Smooth muscle cell (in vitro differentiated cells): ENCODE results near the gene RPL11. TPM values are rescaled to one million over a fixed set of nuclear protein-coding genes. Genes with fewer than 3 reads are reported as not detected.
A peak's percentile ranks its signal among the peaks of the same experiment; 100 is the strongest.

Source experiments
- DNase-seq: peaks from one replicate; lab custom pipeline; 2025; ENCODE audit not compliant: unreplicated experiment; lab: John Stamatoyannopoulos, UW
- H2AFZ ChIP-seq: fragments of 200-600 bp; sonication (generic); 2 replicates; pipeline ENCODE4 v1.6.0; 2016; ENCODE audit warnings: antibody characterized with exemption, low read depth, mild to moderate bottlenecking
- H3F3A ChIP-seq: fragments of 200-600 bp; sonication (generic); 2 replicates; pipeline ENCODE4 v1.6.0; 2017; ENCODE audit warnings: antibody characterized with exemption, low read depth
- H3K27ac ChIP-seq: fragments of 200-600 bp; sonication (generic); 2 replicates; pipeline ENCODE4 v1.5.1; 2016; ENCODE audit warnings: low read depth, mild to moderate bottlenecking
- H3K27me3 ChIP-seq: fragments of 200-600 bp; sonication (generic); 2 replicates; pipeline ENCODE4 v1.6.1; 2016; ENCODE audit warnings: low read depth, mild to moderate bottlenecking
- H3K36me3 ChIP-seq: fragments of 200-600 bp; sonication (generic); 2 replicates; pipeline ENCODE4 v1.5.1; 2016; ENCODE audit warnings: low read depth
- H3K4me1 ChIP-seq: fragments of 200-600 bp; sonication (generic); 2 replicates; pipeline ENCODE4 v1.5.1; 2016; ENCODE audit warnings: low read depth
- H3K4me2 ChIP-seq: fragments of 200-600 bp; sonication (generic); 2 replicates; pipeline ENCODE4 v1.6.0; 2016; ENCODE audit warnings: mild to moderate bottlenecking
- H3K4me3 ChIP-seq: fragments of 200-600 bp; sonication (generic); 2 replicates; pipeline ENCODE4 v1.5.1; 2016; ENCODE audit warnings: mild to moderate bottlenecking
- H3K79me2 ChIP-seq: fragments of 200-600 bp; sonication (generic); 2 replicates; pipeline ENCODE4 v1.6.0; 2016; ENCODE audit warnings: low read depth, mild to moderate bottlenecking
- H3K9ac ChIP-seq: fragments of 200-600 bp; sonication (generic); 2 replicates; pipeline ENCODE4 v1.6.0; 2016; ENCODE audit warnings: low read depth
- H3K9me3 ChIP-seq: fragments of 200-600 bp; sonication (generic); replicated peaks from 2 replicates; pipeline ENCODE4 v1.5.1; 2016; ENCODE audit warnings: low read depth
- H4K20me1 ChIP-seq: fragments of 200-600 bp; sonication (generic); 2 replicates; pipeline ENCODE4 v1.6.0; 2016; ENCODE audit warnings: low read depth
- CTCF ChIP-seq: fragments of 200-600 bp; sonication (generic); IDR thresholded peaks from 2 replicates; pipeline ENCODE4 v1.5.1; 2017; ENCODE audit warnings: borderline replicate concordance, mild to moderate bottlenecking, antibody characterized with exemption; ENCODE audit not compliant: insufficient read depth, poor library complexity, severe bottlenecking
- WGBS: methylation state at CpG from one replicate; pipeline ENCODE4 v1.1.7; 2016; ENCODE audit warnings: low lambda C conversion rate; 5-methylcytosine and 5-hydroxymethylcytosine counted together
- polyA plus RNA-seq: library from polyadenylated mRNA; unstranded; fragments of >200 nt; fragmentation: Nextera tagmentation; extraction: Ambion mirVana; gene quantifications from 2 replicates; pipeline ENCODE4 v1.2.1, GENCODE V29; 2016
- total RNA-seq: library from RNA; depleted of rRNA; stranded (reverse); fragments of >200 nt; gene quantifications from 2 replicates; pipeline ENCODE4 v1.2.3, GENCODE V29; 2014

The RPL11 gene
- total and polyA plus RNA-seq, 2 experiments from 2014 or later: 528 to 899 TPM

- no peaks in the 10 kb centered on the region for H3K27me3 ChIP-seq
- no peak overlapping the region for H2AFZ ChIP-seq
- H3K9me3 ChIP-seq: no peaks in the 10 kb centered on the region
- DNase-seq: no peak
- no peak overlapping the region for H3K4me3 ChIP-seq
- no peaks in the 10 kb centered on the region for H3K79me2 ChIP-seq
- no peak overlapping the region for H3K4me2 ChIP-seq
- no peaks in the 10 kb centered on the region for H3K4me1 ChIP-seq
- H3K27ac ChIP-seq: no peak overlapping the region
- no peaks in the 10 kb centered on the region for H4K20me1 ChIP-seq
- H3F3A ChIP-seq: no peaks in the 10 kb centered on the region
- 86% methylated on average over 9 of the region's 9 CpGs for WGBS
- TF ChIP-seq CTCF: no peak
- no peaks in the 10 kb centered on the region for H3K36me3 ChIP-seq
- H3K9ac ChIP-seq: no peak overlapping the region
Measured at GRCh38 chr1:23660671-23661070, 30.9 kb upstream of the RPL11 start.

DNA sequence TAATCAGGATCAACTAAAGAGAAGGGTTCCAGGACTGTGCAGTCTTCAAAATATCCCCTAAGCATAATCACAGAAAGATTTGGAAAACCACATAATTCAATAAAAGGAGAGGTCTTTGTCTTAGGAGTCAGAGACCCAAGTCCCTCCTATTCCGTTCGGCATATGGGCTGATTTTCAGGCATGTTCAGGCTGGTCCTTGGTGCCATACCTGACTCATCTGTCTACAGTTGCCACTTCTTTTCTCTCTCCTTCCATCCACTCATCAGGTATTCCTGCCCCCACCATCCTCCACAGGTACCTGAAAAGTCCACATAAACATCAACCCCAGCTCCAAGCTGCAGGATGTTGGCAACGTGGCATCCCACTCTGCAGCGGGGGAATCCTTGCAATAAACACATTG lies 29.7 kb upstream of the RPL11 start:
- no peak overlapping the region for H3K4me3 ChIP-seq
- 83% methylated on average over 4 of the region's 4 CpGs for WGBS
- no peaks in the 10 kb centered on the region for H3K79me2 ChIP-seq
- H2AFZ ChIP-seq: no peak overlapping the region
- H4K20me1 ChIP-seq: no peaks in the 10 kb centered on the region
- no peak overlapping the region for H3K27ac ChIP-seq
- no peaks in the 10 kb centered on the region for H3K9me3 ChIP-seq
- no peaks in the 10 kb centered on the region for H3F3A ChIP-seq
- H3K27me3 ChIP-seq: no peaks in the 10 kb centered on the region
- H3K4me1 ChIP-seq: no peaks in the 10 kb centered on the region
- no peak overlapping the region for H3K4me2 ChIP-seq
- TF ChIP-seq CTCF: no peak
- DNase-seq: no peak
- H3K36me3 ChIP-seq: no peaks in the 10 kb centered on the region
- H3K9ac ChIP-seq: no peak overlapping the region

- H3K9me3 ChIP-seq: no peaks in the 10 kb centered on the region
- 52% methylated on average over 11 of the region's 11 CpGs for WGBS
- no peak overlapping the region for H3K27ac ChIP-seq
- no peaks in the 10 kb centered on the region for H3K4me1 ChIP-seq
- H3K4me3 ChIP-seq: no peak overlapping the region
- no peak overlapping the region for H3K9ac ChIP-seq
- H3K79me2 ChIP-seq: no peaks in the 10 kb centered on the region
- H3K36me3 ChIP-seq: no peaks in the 10 kb centered on the region
- no peak for DNase-seq
- H3K27me3 ChIP-seq: no peaks in the 10 kb centered on the region
- no peaks in the 10 kb centered on the region for H4K20me1 ChIP-seq
- H3F3A ChIP-seq: no peaks in the 10 kb centered on the region
- no peak overlapping the region for H2AFZ ChIP-seq
- peak; percentile 39 for TF ChIP-seq CTCF
- no peak overlapping the region for H3K4me2 ChIP-seq
Measured at GRCh38 chr1:23664837-23665795, 26.5 kb upstream of the RPL11 start.

DNA sequence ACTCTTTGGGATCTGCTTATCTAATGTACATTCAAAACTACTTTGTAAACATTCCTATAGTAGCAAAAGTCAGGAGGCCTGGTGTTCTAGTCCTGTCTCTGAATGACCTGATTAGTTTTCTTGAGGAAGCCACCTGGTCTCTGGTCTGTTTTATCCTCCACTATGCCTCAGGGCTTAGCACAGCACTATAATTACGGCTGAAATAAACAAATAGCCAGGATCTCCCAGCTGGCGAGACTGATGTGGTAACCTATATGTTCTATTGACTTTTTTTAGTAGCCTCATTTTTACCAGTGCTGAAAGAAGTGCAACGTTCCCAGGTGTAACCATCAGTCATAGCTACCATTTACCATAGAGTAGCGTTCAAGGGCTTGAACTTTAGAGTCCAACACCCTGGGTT lies 24.2 kb upstream of the RPL11 start:
- Histone ChIP-seq H3K79me2 (no peaks in the 10 kb centered on the region), H3K9ac (no peak overlapping the region), H3K27ac (no peak overlapping the region), H3K36me3 (no peaks in the 10 kb centered on the region), H3K9me3 (no peaks in the 10 kb centered on the region), H4K20me1 (no peaks in the 10 kb centered on the region), H3K4me1 (no peaks in the 10 kb centered on the region), H2AFZ (no peak overlapping the region), H3K4me2 (no peak overlapping the region), H3K27me3 (no peaks in the 10 kb centered on the region), H3K4me3 (no peak overlapping the region), H3F3A (no peaks in the 10 kb centered on the region)
- TF ChIP-seq CTCF: no peak
- no peak for DNase-seq
- 77% methylated on average over 4 of the region's 4 CpGs for WGBS
